IPS-18a (cell line): ENCODE results near the gene MYO3B.

Source experiments
- H3K27ac ChIP-seq: one replicate; pipeline ENCODE4 v1.5.1; 2013; ENCODE audit warnings: low read length
- H3K27me3 ChIP-seq: one replicate; pipeline ENCODE4 v1.6.1; 2013; ENCODE audit warnings: mild to moderate bottlenecking, low read length; ENCODE audit not compliant: control insufficient read depth, insufficient read depth
- H3K36me3 ChIP-seq: one replicate; pipeline ENCODE4 v1.6.1; 2013; ENCODE audit warnings: low read depth, low read length; ENCODE audit not compliant: control insufficient read depth
- H3K4me1 ChIP-seq: one replicate; pipeline ENCODE4 v1.6.1; 2013; ENCODE audit warnings: low read depth, low read length; ENCODE audit not compliant: control insufficient read depth
- H3K4me3 ChIP-seq: one replicate; pipeline ENCODE4 v1.5.1; 2013; ENCODE audit warnings: low read length
- H3K9ac ChIP-seq: one replicate; pipeline ENCODE4 v1.6.1; 2013; ENCODE audit warnings: mild to moderate bottlenecking, low read length, moderate library complexity
- H3K9me3 ChIP-seq: one replicate; pipeline ENCODE4 v1.6.1; 2013; ENCODE audit warnings: low read depth, low read length; ENCODE audit not compliant: control insufficient read depth

MYO3B gene, protein sequence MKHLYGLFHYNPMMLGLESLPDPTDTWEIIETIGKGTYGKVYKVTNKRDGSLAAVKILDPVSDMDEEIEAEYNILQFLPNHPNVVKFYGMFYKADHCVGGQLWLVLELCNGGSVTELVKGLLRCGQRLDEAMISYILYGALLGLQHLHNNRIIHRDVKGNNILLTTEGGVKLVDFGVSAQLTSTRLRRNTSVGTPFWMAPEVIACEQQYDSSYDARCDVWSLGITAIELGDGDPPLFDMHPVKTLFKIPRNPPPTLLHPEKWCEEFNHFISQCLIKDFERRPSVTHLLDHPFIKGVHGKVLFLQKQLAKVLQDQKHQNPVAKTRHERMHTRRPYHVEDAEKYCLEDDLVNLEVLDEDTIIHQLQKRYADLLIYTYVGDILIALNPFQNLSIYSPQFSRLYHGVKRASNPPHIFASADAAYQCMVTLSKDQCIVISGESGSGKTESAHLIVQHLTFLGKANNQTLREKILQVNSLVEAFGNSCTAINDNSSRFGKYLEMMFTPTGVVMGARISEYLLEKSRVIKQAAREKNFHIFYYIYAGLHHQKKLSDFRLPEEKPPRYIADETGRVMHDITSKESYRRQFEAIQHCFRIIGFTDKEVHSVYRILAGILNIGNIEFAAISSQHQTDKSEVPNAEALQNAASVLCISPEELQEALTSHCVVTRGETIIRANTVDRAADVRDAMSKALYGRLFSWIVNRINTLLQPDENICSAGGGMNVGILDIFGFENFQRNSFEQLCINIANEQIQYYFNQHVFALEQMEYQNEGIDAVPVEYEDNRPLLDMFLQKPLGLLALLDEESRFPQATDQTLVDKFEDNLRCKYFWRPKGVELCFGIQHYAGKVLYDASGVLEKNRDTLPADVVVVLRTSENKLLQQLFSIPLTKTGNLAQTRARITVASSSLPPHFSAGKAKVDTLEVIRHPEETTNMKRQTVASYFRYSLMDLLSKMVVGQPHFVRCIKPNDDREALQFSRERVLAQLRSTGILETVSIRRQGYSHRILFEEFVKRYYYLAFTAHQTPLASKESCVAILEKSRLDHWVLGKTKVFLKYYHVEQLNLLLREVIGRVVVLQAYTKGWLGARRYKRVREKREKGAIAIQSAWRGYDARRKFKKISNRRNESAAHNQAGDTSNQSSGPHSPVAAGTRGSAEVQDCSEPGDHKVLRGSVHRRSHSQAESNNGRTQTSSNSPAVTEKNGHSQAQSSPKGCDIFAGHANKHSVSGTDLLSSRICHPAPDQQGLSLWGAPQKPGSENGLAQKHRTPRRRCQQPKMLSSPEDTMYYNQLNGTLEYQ (N-terminal part only)

GRCh38 chr2:170177950-170178781 is at the start of gene MYO3B:
TSS of gene MYO3B (plus strand) at chr2:170178147. CDS start at chr2:170178288, 141 bp downstream.
- no peaks in the 10 kb centered on the region for H3K27me3 ChIP-seq
- H3K27ac ChIP-seq, result no peak within 1 kb of the TSS
- H3K9me3 ChIP-seq, result no peaks in the 10 kb centered on the region
- H3K4me1 ChIP-seq, result peaks cover 7% of the 10 kb centered on the region
- H3K4me3 ChIP-seq, result no peak within 1 kb of the TSS
- H3K36me3 ChIP-seq, result no peaks in the 10 kb centered on the region
- H3K9ac ChIP-seq, result no peak within 1 kb of the TSS

GRCh38 chr2:170139276-170139967 is 38.5 kb upstream of the MYO3B start:
- Histone ChIP-seq H3K9ac (no peak overlapping the region), H3K4me3 (no peak overlapping the region)

DNA sequence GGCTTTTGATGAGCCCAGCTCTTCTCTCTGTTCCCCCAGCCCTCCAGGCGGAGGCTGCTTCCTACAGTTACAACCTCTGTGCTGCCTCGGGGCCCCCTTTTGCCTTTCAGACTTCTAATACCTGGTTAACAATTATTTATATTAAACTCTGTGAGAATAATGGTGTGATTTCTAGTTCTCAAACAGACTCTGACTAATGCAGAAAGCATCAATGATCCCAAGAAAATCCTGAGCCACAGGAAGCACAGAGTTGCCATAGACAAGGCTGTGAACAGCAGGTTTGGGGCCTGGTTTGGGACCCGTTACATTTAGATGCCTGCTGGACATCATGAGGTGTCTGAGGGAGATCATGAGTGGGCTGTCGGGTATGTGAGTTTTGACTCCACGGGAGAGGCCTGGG is 37.4 kb upstream of the MYO3B start:
- Histone ChIP-seq H3K4me1 (peaks cover 3% of the 10 kb centered on the region), H3K27ac (no peak overlapping the region), H3K9ac (no peak overlapping the region), H3K27me3 (no peaks in the 10 kb centered on the region), H3K4me3 (no peak overlapping the region), H3K9me3 (peaks cover 3% of the 10 kb centered on the region), H3K36me3 (no peaks in the 10 kb centered on the region)

More at GRCh38 chr2:170139276-170139967, 38.5 kb upstream of the MYO3B start:
- Histone ChIP-seq H3K27ac (no peak overlapping the region), H3K36me3 (no peaks in the 10 kb centered on the region), H3K4me1 (peaks cover 3% of the 10 kb centered on the region), H3K9me3 (peaks cover 3% of the 10 kb centered on the region), H3K27me3 (no peaks in the 10 kb centered on the region)

DNA sequence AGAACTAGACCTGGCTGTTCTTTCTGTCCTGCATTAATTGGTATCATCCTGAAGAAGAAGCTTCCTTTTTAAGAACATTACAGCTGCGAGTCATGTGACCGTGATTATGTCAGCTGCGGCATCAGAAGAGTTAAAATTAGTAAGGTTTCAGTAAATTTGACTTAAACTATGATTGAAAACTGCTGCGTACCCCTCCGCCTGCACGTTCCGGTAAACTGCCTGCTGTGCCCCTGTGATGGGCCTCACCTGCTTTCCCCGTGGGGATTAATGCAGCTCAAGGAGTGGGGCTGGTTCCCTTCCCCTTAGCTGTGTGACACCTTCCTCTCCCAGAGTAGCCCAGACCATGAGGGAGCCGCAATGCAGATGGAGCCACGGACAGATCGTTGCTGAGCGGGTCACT is 36.1 kb upstream of the MYO3B start:
- no peak overlapping the region for H3K9ac ChIP-seq

DNA sequence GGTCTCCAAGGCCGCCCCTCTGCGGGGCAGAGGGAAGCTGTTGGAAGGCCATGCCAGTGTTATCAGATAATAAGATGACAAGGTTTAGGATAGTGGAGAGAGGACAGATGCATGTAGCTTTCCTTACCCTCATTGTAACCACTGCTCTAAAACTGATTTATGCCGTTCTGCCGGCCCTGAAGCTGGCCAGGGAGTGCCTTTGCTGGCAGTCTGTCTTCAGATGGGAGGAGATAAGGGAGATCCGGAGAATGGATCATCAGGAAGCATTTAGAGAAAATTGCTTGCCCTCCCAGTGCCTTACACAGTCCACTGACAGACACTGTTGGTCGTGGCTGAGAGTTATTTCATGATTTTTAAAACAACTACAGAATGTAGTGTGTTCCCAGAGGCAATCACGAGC is 35.4 kb upstream of the MYO3B start:
- Histone ChIP-seq H3K4me1 (peaks cover 3% of the 10 kb centered on the region), H3K4me3 (no peak overlapping the region), H3K27ac (no peak overlapping the region), H3K9me3 (no peaks in the 10 kb centered on the region), H3K9ac (no peak overlapping the region), H3K36me3 (no peaks in the 10 kb centered on the region), H3K27me3 (no peaks in the 10 kb centered on the region)

More for the DNA sequence above, 36.1 kb upstream of the MYO3B start:
- Histone ChIP-seq H3K27me3 (no peaks in the 10 kb centered on the region), H3K27ac (no peak overlapping the region), H3K36me3 (no peaks in the 10 kb centered on the region), H3K4me3 (no peak overlapping the region), H3K9me3 (no peaks in the 10 kb centered on the region), H3K4me1 (peaks cover 3% of the 10 kb centered on the region)

- no peaks in the 10 kb centered on the region for H3K36me3 ChIP-seq
- no peak overlapping the region for H3K4me3 ChIP-seq
- no peaks in the 10 kb centered on the region for H3K27me3 ChIP-seq
- peaks cover 3% of the 10 kb centered on the region for H3K4me1 ChIP-seq
- H3K9ac ChIP-seq, result no peak overlapping the region
- H3K27ac ChIP-seq, result no peak overlapping the region
- H3K9me3 ChIP-seq, result no peaks in the 10 kb centered on the region
These were observed 34.8 kb upstream of the MYO3B start for GRCh38 chr2:170143045-170143717.

- H3K9ac ChIP-seq, result no peak overlapping the region
- H3K4me1 ChIP-seq, result peaks cover 3% of the 10 kb centered on the region
- H3K9me3 ChIP-seq, result no peaks in the 10 kb centered on the region
- H3K36me3 ChIP-seq, result no peaks in the 10 kb centered on the region
- no peaks in the 10 kb centered on the region for H3K27me3 ChIP-seq
- H3K4me3 ChIP-seq, result no peak overlapping the region
- no peak overlapping the region for H3K27ac ChIP-seq
These were observed 33.2 kb upstream of the MYO3B start for GRCh38 chr2:170144761-170145160.

GRCh38 chr2:170145191-170145590 is 32.8 kb upstream of the MYO3B start:
- peaks cover 3% of the 10 kb centered on the region for H3K4me1 ChIP-seq
- H3K9ac ChIP-seq, result no peak overlapping the region
- no peaks in the 10 kb centered on the region for H3K27me3 ChIP-seq

DNA sequence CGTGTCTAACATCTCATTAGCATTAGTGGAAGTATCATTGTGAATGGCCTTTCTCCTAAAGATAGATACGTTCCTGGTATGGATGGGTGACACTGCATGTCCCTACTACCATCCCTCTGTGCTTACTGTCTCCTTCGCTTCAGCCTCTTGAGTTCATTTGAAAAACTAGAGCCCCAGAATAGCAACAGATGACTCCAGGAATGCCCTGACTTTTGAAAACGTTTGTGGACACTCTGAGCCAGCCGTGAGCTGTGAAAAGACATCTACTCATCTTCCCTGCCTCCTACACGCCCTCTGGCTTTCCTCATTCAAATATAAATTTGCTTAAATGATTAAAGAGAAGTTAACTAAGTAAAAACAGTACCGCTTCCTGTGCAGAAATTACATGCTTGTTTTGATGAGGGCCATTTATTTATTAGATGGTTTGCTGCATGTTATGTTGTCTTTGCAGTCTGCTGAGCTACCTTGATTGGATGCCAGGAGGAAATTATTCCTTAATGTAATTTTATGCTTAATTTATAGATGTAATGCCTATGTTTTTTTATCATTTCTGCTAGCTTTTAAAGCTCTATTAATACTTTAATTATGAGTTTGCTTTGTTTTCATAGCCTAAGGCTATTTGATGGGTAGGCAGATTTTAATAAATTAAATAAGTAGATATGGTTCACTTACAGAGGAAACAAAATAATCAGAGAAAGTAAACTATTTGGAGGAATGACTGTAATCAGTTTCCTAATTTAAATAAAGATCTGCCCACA is 32.1 kb upstream of the MYO3B start:
- H3K4me3 ChIP-seq, result no peak overlapping the region
- H3K27ac ChIP-seq, result no peak overlapping the region
- no peaks in the 10 kb centered on the region for H3K36me3 ChIP-seq
- H3K9ac ChIP-seq, result no peak overlapping the region
- peaks cover 3% of the 10 kb centered on the region for H3K4me1 ChIP-seq
- H3K27me3 ChIP-seq, result no peaks in the 10 kb centered on the region
- no peaks in the 10 kb centered on the region for H3K9me3 ChIP-seq

More at GRCh38 chr2:170145191-170145590, 32.8 kb upstream of the MYO3B start:
- no peaks in the 10 kb centered on the region for H3K36me3 ChIP-seq
- no peak overlapping the region for H3K4me3 ChIP-seq
- no peaks in the 10 kb centered on the region for H3K9me3 ChIP-seq
- no peak overlapping the region for H3K27ac ChIP-seq
